Effector memory CD4-positive, alpha-beta T cell (primary cell): ENCODE measurements around the gene METTL8.

Experiments used
- DNase-seq, 3 donors: peaks; one replicate each; pipeline ENCODE4 v3.0.0-alpha.2; 2020
- H3K27ac ChIP-seq: 2 replicates; pipeline ENCODE4 v1.7.0; 2013; ENCODE audit warnings: mild to moderate bottlenecking, low read length, moderate library complexity; ENCODE audit not compliant: insufficient read depth, poor library complexity, severe bottlenecking
- H3K27me3 ChIP-seq: replicated peaks from 2 replicates; pipeline ENCODE4 v1.7.0; 2013; ENCODE audit warnings: mild to moderate bottlenecking, low read length; ENCODE audit not compliant: insufficient read depth, control insufficient read depth, poor library complexity, severe bottlenecking
- H3K36me3 ChIP-seq: 2 replicates; pipeline ENCODE4 v1.7.0; 2013; ENCODE audit warnings: mild to moderate bottlenecking, low read length, moderate library complexity; ENCODE audit not compliant: control insufficient read depth, insufficient read depth
- H3K4me1 ChIP-seq: 2 replicates; pipeline ENCODE4 v1.7.0; 2013; ENCODE audit warnings: low read length, mild to moderate bottlenecking; ENCODE audit not compliant: control insufficient read depth, insufficient read depth, poor library complexity, severe bottlenecking
- H3K4me3 ChIP-seq: 2 replicates; pipeline ENCODE4 v1.7.0; 2013; ENCODE audit warnings: low read length, low read depth, mild to moderate bottlenecking; ENCODE audit not compliant: insufficient read depth, poor library complexity, severe bottlenecking
- H3K9me3 ChIP-seq: 2 replicates; pipeline ENCODE4 v1.7.0; 2013; ENCODE audit warnings: mild to moderate bottlenecking, low read length, moderate library complexity; ENCODE audit not compliant: control insufficient read depth
- total RNA-seq, 3 donors: gene quantifications; one replicate each; lab custom pipeline; 2026; lab: John Stamatoyannopoulos, UW

Gene METTL8, protein sequence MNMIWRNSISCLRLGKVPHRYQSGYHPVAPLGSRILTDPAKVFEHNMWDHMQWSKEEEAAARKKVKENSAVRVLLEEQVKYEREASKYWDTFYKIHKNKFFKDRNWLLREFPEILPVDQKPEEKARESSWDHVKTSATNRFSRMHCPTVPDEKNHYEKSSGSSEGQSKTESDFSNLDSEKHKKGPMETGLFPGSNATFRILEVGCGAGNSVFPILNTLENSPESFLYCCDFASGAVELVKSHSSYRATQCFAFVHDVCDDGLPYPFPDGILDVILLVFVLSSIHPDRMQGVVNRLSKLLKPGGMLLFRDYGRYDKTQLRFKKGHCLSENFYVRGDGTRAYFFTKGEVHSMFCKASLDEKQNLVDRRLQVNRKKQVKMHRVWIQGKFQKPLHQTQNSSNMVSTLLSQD
- total RNA-seq = 17.3 to 25.6 (median 24.7) reads per million in 3 donors

DNA sequence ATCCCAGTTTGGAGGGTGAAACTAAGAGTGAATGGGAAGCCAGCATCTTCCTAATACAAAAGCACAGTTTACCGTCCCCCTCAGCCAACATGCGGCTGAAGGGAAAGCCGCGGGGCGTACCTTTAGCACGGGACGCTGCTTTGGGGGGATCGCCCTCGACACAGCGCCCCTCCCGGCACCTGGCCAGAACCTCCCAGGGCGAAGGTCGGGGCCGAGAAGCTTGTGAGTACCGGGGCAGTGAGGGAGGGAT lies at the start of gene METTL8:
TSS of gene METTL8 (minus strand) at position 228 of the 250 bp plus-strand sequence. CDS start 41,805 bp downstream, outside the sequence.
- Histone ChIP-seq H3K27ac (peak within 1 kb of the TSS; percentile 92), H3K27me3 (no peaks in the 10 kb centered on the region), H3K9me3 (no peaks in the 10 kb centered on the region), H3K36me3 (peaks cover 15% of the 10 kb centered on the region), H3K4me1 (peaks cover 12% of the 10 kb centered on the region), H3K4me3 (peak within 1 kb of the TSS; percentile 86)
- no peak for DNase-seq

DNA sequence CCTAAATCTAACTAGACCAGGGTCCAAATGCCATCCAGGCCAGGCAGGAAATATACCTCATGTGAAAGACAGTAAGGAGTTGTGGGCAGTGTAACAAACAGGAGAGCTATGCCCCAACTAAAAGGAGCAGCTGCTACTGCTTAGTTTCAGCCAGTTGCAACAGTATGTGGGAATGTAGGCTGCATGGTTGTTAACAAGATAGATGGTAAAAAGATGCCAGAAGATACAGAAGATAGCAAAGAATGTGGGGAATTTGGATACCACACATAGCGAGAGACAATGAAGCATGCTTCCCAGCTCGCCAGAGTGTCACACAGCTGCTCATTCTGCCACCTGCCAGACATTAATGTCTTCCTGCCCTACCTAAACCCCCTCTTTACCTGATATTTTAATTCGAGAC lies 49.1 kb upstream of the METTL8 start:
- Histone ChIP-seq H3K9me3 (no peaks in the 10 kb centered on the region), H3K4me1 (no peaks in the 10 kb centered on the region), H3K36me3 (peaks cover 27% of the 10 kb centered on the region), H3K27ac (no peak overlapping the region), H3K4me3 (no peak overlapping the region), H3K27me3 (no peaks in the 10 kb centered on the region)
- DNase-seq = no peak

DNA sequence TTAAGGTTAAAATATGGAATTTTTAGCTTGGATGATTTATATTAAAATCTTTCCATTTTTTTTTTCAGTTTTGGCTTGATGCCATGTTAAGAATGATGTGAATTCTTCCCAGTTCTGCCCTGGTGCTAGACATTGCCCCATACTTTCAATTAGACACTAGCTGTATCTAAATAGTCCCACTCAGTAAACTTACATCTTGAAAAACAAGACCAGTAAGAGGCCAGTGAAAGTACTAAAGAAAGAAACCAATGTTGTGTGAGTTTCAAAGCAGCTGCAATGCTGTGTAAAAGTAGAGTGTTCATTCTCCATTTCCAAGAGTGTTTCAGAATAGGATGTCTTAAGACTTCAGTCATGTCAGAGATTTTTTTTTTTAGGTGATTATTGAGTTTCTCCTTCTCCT lies 48.5 kb upstream of the METTL8 start:
- H3K36me3 ChIP-seq = peaks cover 27% of the 10 kb centered on the region
- DNase-seq = no peak
- no peaks in the 10 kb centered on the region for H3K9me3 ChIP-seq
- no peak overlapping the region for H3K27ac ChIP-seq
- no peak overlapping the region for H3K4me3 ChIP-seq
- H3K27me3 ChIP-seq = no peaks in the 10 kb centered on the region
- H3K4me1 ChIP-seq = no peaks in the 10 kb centered on the region

DNA sequence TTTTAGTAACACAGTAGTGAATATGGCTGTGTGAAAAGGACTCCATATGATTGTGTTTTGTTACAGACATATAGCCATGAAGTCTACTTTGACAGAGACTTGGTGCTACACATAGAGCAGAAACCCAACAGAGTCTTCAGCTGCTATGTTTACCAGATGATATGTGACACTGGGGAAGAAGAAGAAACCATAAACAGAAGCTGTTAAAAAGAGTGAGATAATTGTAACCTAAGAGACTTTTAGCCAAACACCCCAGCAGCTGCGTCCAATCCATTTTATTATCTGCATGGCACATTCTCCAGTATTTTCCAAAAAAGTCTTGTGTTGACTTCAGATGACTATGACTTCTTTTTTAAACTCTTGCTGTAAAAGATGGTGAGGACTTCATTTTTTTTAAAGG lies 47.1 kb upstream of the METTL8 start:
- no peaks in the 10 kb centered on the region for H3K9me3 ChIP-seq

DNA sequence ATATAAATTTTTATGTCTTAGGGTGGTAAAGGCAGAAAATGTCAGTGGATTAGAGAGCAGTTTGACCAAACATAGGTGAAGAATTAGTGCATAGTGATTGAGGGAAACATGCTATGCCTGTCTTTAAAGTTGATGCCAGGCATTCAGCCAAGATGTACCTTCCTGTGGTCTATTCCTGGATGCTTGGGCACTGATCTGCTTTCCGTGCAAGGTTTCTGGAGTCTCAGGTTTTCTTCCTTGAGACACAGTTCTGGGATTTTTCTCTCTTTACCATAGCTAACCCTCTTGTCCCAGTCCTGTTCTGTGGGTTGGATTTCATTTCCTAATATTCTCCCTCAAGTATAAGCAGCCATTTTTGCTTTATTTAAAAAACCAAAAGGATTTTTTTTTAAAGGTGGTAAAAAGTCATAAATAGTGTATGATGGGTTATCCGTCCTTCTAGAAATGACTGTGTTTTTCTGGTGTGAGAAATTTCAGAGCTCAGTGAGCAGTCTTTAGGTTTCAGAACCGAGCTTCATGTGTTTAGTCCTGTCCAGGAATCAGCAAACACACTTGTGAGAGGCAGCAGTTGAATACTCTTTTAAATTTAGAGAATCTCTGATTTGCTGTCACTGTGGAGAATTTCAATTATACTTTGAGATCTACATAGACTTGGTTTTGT lies 45.5 kb upstream of the METTL8 start:
- DNase-seq = no peak
- Histone ChIP-seq H3K27ac (no peak overlapping the region), H3K4me1 (no peaks in the 10 kb centered on the region), H3K9me3 (no peaks in the 10 kb centered on the region), H3K36me3 (peaks cover 35% of the 10 kb centered on the region), H3K27me3 (no peaks in the 10 kb centered on the region), H3K4me3 (no peak overlapping the region)

More for the DNA sequence above, 47.1 kb upstream of the METTL8 start:
- Histone ChIP-seq H3K36me3 (peaks cover 27% of the 10 kb centered on the region), H3K4me1 (no peaks in the 10 kb centered on the region), H3K4me3 (no peak overlapping the region), H3K27ac (no peak overlapping the region), H3K27me3 (no peaks in the 10 kb centered on the region)
- no peak for DNase-seq

DNA sequence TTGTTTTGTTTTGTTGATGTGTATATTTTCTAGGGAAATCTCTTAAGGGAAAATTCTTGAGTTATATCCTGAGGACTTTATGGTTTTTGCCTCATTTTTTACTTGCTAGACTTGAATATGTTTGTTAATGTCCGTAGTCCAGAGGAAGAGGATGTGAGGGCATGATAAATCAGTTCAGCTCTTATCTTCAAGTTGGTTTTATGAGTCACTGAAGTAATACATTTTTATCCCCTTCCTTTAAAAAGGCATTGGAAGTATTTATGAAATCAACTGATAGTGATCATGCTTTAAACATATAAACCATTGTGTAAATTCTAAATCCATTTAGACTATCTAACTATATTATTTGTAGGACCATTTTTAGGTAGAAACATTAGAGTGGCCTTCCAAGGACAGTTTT lies 44.6 kb upstream of the METTL8 start:
- peaks cover 35% of the 10 kb centered on the region for H3K36me3 ChIP-seq
- DNase-seq = no peak
- no peak overlapping the region for H3K4me3 ChIP-seq
- no peaks in the 10 kb centered on the region for H3K4me1 ChIP-seq
- H3K27ac ChIP-seq = no peak overlapping the region
- no peaks in the 10 kb centered on the region for H3K9me3 ChIP-seq
- no peaks in the 10 kb centered on the region for H3K27me3 ChIP-seq

DNA sequence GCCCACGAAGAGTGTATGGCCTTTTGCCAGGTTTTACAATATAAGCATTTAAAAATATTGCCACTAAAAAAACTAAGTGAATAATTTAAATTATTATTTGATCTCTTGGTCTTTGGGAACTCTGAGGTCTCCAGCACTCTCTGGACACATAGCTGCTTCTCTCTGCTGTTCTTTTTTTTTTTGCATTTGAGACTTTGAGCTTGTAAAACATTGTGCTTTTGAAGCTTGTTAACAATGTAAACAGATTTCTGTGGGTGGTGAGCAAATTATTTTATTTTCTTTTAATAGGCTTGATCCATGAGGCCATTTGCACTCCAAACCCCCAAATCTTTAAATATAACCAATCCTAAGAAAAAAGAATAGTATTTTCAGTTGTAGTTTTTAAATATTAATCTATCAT lies 42.2 kb upstream of the METTL8 start:
- no peaks in the 10 kb centered on the region for H3K9me3 ChIP-seq
- no peaks in the 10 kb centered on the region for H3K27me3 ChIP-seq
- H3K4me1 ChIP-seq = no peaks in the 10 kb centered on the region
- peaks cover 26% of the 10 kb centered on the region for H3K36me3 ChIP-seq
- no peak for DNase-seq
- H3K27ac ChIP-seq = no peak overlapping the region
- no peak overlapping the region for H3K4me3 ChIP-seq

DNA sequence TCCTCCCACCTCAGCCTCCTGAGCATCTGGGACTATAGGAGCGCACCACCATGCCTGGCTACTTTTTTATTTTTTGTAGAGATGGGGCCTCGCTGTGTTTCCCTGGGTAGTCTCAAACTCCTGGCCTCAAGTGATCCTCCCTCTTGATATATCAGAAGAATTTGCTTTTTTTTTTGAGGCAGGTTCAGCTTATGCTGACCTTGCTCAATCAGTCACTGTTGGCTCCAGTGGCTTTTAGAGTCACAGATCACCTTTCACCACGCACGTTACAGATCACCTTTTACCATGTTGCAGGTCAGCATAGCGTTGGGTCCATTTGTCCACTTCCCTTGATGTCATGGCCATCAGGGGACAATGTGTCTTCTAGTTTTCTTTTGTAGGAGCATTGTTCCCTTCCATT lies 36.3 kb upstream of the METTL8 start:
- H3K9me3 ChIP-seq = no peaks in the 10 kb centered on the region
- H3K4me3 ChIP-seq = no peak overlapping the region
- H3K36me3 ChIP-seq = peaks cover 39% of the 10 kb centered on the region
- no peak overlapping the region for H3K27ac ChIP-seq
- no peak for DNase-seq
- no peaks in the 10 kb centered on the region for H3K27me3 ChIP-seq
- no peaks in the 10 kb centered on the region for H3K4me1 ChIP-seq

DNA sequence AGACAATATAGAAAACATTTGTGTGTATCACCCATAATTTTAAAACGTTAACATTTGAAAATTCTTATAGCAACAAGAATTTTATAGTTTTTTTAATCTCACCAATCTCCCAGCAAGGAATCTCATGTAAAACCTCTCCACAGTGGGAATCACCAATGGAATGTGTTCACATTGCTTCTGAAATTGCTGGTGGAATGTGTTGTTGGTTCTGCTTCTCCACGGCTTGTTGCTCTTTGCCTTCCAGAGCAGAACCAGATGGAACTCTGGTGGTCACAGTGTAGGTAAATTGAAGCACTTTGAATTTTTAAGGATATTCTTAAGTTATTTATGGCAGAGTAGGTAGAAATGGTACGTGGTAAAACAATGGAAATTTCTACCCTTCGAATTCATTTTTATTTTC lies 35.4 kb upstream of the METTL8 start:
- no peak overlapping the region for H3K4me3 ChIP-seq
- H3K27me3 ChIP-seq = no peaks in the 10 kb centered on the region
- DNase-seq = no peak
- no peaks in the 10 kb centered on the region for H3K4me1 ChIP-seq
- H3K36me3 ChIP-seq = peaks cover 31% of the 10 kb centered on the region
- no peaks in the 10 kb centered on the region for H3K9me3 ChIP-seq
- no peak overlapping the region for H3K27ac ChIP-seq

DNA sequence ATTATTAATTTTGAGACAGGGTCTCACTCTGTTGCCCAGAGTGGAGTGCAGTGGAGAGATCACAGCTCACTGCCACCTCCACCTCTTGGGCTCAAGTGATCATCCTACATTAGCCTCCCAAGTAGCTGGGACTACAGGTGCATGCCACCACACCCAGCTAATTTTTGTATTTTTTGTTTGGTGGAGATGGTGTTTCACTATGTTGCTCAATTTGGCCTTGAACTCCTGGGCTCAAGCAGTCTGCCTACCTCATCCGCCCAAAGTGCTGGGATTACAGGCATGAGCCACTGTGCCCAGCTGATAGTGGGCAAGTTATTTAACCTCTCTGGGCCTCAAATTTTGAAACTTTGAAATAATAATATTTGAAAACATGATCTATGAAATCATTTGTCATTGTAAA lies 26.7 kb upstream of the METTL8 start:
- DNase-seq = no peak
- no peaks in the 10 kb centered on the region for H3K9me3 ChIP-seq
- no peak overlapping the region for H3K27ac ChIP-seq
- H3K27me3 ChIP-seq = no peaks in the 10 kb centered on the region
- H3K4me1 ChIP-seq = no peaks in the 10 kb centered on the region
- no peak overlapping the region for H3K4me3 ChIP-seq
- peaks cover 28% of the 10 kb centered on the region for H3K36me3 ChIP-seq
